Activated T-cell treated with anti-CD3 and anti-CD28 coated beads for 48 hours (primary cell): ENCODE measurements around the gene MRM2.
"Not testable (repeated sequence)": the region's sequence is repeated elsewhere in the genome, so short reads cannot be mapped to it uniquely, and the experiment has no call there.

Experiments
- DNase-seq: peaks from one replicate; pipeline ENCODE4 v3.0.0-alpha.2; 2020; ENCODE audit warnings: low read depth

The MRM2 gene

DNA sequence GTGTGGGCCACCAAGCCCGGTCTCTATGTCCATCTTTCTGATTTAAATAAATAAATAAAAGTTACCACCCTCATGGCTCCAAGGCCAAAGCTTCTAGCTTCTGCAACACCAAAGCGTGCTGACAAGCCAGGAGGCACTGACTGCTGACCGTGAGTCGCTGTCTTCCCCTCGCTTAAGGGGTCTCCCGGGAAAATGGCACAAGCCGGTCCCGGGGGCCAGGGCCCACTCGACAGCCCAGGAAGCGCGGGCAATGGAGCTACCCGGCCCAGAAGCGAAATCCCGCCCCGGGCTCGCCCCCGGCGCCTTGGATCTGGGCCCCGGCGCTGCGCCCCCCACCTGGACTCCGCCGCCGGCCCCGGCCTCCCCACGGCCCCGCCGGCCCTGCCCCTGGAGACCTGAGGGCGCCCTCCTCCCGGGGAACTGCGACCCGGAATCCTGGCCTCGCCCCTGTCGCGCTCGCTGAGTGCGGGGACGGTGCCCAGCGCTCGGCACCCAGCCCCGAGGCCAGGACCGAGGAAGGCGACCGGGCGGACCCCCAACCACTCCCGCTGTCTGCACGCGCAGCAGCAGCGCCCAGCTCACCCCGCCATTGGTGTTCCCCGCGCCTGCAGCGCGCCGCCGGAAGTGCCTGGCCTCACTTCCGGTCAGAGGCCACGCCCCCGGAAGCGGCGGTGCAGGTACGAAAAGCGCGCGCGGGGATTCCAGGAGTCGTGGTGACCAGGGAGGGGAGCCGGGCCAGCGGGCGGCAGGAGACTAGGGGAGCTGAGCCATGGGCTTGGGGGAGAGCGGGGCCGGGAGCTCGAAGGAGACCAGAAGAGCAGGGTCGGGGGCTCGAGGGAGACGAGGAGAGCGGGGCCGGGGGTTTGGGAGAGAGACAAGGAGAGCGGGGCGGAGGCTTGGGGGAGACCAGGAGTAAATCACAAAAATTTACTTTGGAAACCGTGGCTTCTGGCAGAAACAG, at the start of gene MRM2, which contains the start of gene NUDT1:
Gene MRM2, minus strand, starts transcription at position 626 of the 961 bp plus-strand sequence. Its CDS starts 36 bp downstream, at position 590.
Gene NUDT1, plus strand, starts transcription at position 647 of the 961 bp plus-strand sequence. CDS start 2,349 bp downstream, outside the sequence.
- DNase-seq, result peak; percentile 81

- DNase-seq, result no peak
Observed at GRCh38 chr7:2290877-2291276, 48.9 kb upstream of the MRM2 start.

DNA sequence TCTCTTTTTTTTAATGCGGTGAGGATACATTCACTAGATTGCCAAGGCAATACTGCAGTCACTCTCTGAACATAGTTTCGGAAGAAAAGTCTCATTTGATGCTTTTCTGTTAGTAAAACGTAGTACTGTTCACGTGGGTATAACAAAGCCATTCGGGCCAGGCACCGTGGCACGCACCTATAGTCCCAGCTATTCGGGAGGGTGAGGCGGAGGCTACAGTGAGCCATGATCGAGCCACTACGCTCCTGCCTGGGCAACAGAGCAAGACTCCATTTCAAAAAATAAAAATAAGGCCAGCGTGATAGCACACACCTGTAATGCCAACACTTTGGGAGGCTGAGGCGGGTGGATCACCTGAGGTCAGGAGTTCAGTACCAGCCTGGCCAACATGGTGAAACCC, 47.6 kb upstream of the MRM2 start:
- no peak for DNase-seq

GRCh38 chr7:2289111-2289586, 47.1 kb upstream of the MRM2 start:
- no peak for DNase-seq

- DNase-seq, result no peak
Observed at GRCh38 chr7:2288503-2288902, 46.5 kb upstream of the MRM2 start.

GRCh38 chr7:2287745-2288144, 45.7 kb upstream of the MRM2 start:
- DNase-seq, result no peak

DNA sequence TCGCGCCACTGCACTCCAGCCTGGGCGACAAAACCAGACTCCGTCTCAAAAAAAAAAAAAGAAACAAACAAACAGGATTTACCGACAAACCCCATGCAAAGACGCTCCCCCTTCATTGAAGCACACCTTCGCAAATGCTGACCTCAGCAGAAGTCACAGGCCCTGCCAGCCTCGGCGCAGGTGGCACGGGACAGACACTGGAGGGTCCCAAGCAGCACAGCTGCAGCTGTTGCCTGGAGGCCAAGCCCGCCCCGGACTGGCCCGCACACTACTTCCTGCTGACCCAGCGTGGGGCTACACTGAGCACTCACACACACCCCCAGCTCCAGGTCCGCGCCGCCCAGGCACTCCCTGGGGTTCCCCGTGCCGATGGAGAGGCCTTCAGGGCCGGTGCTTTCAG, 41.1 kb upstream of the MRM2 start:
- DNase-seq, result no peak

- no peak for DNase-seq
Observed at GRCh38 chr7:2282185-2282751, 40.3 kb upstream of the MRM2 start.

DNA sequence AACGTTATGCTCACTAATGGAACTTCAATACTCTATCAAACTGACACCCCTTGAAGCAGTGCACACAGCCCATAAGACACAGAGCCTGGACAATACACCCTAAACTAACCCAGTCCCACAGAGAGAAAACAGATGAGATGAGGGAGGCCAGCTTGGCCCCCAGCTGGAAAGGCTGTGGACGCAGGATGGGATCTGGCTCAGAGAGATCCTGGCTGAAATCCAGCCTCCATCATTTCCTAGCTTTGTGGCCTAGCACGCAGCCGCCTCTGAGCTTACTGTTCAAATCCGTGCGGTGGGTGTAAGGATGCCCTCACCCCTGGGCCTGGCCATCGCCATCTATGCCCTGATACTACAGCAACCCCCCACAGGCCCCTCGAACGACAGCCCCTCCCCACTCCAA, 39.5 kb upstream of the MRM2 start:
- DNase-seq, result no peak

- no peak for DNase-seq
Observed at GRCh38 chr7:2280424-2280823, 38.4 kb upstream of the MRM2 start.

- no peak for DNase-seq
Observed at GRCh38 chr7:2279896-2280295, 37.9 kb upstream of the MRM2 start.

DNA sequence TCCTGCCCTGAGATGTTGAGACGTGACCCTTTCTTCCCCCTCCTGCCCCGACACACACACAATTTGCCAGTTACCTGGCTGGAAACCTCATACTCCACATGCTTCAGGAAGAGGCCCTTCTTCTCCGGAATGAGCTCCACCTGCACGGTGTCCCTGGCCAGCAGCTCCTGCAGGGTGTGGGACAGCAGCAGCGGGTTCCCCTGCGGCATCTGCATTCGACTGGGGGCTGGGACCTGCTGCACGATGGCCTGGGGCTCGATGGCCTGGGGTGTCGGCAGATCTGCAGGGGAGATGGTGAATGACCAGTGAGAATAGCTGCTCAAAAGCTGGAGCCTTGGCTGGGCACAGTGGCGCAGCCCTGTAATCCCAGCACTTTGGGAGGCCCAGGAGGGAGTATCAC, 36.0 kb upstream of the MRM2 start:
- no peak for DNase-seq

DNA sequence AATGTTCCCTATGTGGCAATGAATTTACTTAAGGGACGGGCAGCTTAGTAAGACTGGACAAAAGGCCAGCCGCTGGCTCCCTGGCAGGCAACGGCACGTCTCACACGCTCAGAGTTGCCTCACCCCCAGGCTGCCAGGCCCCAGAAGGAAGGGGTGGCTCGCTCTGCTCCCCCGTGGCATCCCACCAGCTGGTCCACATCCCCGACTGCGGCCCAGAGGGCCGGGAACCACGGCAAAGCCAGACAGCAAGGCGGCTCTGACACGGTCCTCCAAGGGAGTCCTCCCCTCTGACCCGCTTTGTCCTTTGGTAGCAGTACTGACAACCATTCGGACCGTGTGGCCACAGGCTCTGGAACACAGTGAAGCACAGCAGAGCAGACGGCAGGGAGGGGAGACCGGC, 34.1 kb upstream of the MRM2 start:
- no peak for DNase-seq

- DNase-seq, result no peak
Observed at GRCh38 chr7:2275101-2275500, 33.1 kb upstream of the MRM2 start.

GRCh38 chr7:2274666-2275065, 32.7 kb upstream of the MRM2 start:
- no peak for DNase-seq

DNA sequence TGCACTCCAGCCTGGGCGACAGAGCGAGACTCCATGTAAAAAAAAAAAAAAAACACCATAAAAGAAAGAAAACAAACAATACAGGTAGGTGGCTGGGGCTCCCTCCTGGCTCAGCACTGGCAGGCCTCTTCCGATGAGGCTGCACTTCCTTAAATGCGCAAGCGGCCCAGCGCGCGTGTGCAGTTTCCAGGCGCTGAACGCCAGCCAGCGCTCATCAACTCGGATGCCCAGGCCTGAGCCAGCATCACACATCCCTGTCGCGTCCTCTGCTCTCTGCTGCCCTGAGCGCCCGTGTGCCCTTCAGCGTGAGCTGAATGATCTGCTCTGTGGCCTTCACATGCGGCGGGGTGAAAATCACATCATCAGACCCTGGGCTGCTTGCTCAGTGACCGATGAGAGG, 31.9 kb upstream of the MRM2 start:
- no peak for DNase-seq

DNA sequence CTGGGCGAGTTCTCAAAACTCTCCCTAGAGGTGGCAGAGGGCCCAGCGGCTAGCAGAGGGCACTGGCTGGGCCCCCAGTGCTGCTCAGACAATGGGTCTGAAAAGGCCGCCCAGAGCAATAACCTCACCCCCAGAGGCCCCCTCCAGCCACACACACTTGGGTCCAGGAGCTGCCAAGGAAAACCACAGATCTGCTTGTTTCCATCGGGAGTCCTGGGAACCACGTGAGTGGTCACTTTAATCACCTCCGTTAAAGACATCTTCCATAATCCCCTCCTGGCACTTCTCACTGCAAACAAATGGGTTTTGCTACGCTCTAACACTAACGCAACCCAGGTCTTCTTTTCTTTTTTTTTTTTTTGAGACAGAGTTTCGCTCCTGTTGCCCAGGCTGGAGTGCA, 30.0 kb upstream of the MRM2 start:
- no peak for DNase-seq

DNA sequence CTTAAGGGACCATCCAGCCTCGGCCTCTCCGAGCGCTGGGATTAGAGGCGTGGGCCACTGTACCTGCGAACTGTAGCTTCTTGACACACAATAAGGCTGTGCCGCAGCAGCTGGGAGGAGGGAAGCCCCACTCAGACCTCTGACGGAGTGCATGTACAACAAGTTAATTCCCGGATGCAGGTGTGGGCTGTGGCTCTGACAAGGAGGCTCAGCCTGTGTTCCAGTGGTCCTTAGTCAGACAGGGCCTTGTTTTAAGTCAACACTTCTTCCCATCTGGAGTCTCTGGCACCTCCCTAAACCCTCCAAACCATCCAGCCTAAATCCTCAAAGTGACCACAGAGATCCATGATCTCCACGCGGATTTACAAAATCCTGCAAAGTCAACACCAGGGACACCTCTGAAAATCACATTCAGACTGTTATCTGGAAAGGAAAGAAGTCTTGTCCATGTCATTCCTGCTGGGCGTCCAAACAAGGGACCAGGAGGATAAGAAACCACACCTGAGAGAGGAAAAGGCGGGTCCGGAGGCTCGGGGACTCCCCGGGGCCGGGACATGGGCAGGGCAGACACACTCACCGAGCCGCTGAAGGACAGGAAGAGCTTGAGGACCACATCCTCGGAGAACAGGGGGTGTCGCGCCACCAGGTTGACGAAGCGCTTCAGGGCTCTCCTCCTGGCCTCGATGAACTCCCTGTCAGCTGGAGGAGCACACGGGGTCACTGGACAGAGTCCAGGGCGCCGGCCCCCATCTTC, 29.4 kb upstream of the MRM2 start:
- DNase-seq, result no peak

DNA sequence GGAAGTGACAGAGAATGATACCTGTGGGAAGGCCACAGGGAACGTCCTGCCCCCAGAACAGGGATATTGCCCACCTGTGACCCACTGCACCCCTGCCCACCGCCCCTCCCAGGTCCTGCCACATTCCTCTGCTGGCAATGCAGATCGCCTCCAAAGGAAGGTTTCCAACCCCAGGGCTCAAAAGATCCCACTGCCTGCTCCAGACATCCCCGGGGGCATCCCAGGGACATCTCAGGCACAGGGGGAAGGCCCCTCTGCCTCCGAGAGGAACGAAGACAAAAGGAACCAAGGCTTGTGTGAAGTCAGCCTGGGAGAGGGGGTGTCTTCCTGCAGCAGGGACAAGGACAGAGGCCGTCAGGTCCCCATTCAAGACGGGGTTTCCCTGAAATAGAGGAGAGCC, 28.5 kb upstream of the MRM2 start:
- DNase-seq, result no peak

- no peak for DNase-seq
Observed at GRCh38 chr7:2269991-2270460, 28.0 kb upstream of the MRM2 start.

DNA sequence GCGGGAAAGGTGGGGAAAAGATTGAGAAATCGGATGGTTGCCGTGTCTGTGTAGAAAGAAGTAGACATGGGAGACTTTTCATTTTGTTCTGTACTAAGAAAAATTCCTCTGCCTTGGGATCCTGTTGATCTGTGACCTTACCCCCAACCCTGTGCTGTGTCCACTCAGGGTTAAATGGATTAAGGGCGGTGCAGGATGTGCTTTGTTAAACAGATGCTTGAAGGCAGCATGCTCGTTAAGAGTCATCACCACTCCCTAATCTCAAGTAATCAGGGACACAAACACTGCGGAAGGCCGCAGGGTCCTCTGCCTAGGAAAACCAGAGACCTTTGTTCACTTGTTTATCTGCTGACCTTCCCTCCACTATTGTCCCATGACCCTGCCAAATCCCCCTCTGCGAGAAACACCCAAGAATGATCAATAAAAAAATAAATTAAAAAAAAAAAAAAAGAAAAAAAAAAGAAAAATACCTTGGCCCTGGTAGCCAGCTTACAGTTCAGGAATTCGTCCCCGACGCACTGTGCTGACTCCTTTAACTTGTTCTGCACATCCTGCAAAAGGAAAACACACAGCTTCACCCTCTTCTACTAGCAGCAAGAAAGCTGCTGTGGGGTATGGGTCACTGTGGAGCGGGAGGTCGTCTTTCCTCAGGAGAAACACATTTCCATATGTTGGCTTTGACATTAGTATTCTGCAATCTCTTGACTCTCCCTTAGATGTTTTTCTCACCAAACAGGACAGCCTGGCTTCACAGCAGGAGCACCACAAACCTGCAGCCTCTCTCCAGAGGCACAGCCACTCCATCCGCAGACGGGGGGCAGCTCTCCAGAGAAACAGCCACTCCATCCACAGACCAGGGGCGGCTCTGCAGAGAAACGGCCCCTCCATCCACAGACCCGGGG, 27.3 kb upstream of the MRM2 start:
- DNase-seq, result not testable (repeated sequence)
